Esophagus muscularis mucosa (tissue), 3 donors: ENCODE measurements around the gene LDLRAD3.

Source experiments
- CTCF ChIP-seq, 3 experiments: fragments of 200-600 bp in 2 of 3; fragments of 450-650 bp in 1 of 3; sonication (generic) in 2 of 3; IDR thresholded peaks; one replicate each; pipeline ENCODE4 v1.5.1; 2017 to 2019; ENCODE audit warnings: antibody characterized with exemption in 3 of 3, mild to moderate bottlenecking in 2 of 3, moderate library complexity in 1 of 3
- POLR2AphosphoS5 ChIP-seq, 2 donors: sonication (generic); formaldehyde crosslinking; IDR thresholded peaks; one replicate each; pipeline ENCODE4 v1.6.1; 2017; ENCODE audit warnings: antibody characterized with exemption in 2 of 2

GRCh38 chr11:36035454-36035853 is 91.6 kb downstream of the LDLRAD3 start:
- TF ChIP-seq CTCF (IDR thresholded peaks at IDR 0.05) (no peak), POLR2AphosphoS5 (IDR thresholded peaks at IDR 0.05) (no peak)
